Glutamatergic neuron (in vitro differentiated cells): ENCODE measurements around the gene SIX3. TPM values are rescaled to one million over a fixed set of nuclear protein-coding genes. Genes with fewer than 3 reads are reported as not detected.

Experiments
- DNase-seq: peaks from one replicate; pipeline ENCODE4 v3.0.0; 2022
- H3K27ac Mint-ChIP-seq: one replicate; pipeline ENCODE4 v1.8.0; 2020; ENCODE audit warnings: mild to moderate bottlenecking, mixed read lengths, inconsistent platforms; ENCODE audit not compliant: unreplicated experiment
- H3K27me3 Mint-ChIP-seq: one replicate; pipeline ENCODE4 v1.8.0; 2020; ENCODE audit warnings: mild to moderate bottlenecking, moderate library complexity, mixed read lengths, inconsistent platforms; ENCODE audit not compliant: unreplicated experiment
- H3K36me3 Mint-ChIP-seq: one replicate; pipeline ENCODE4 v1.8.0; 2020; ENCODE audit warnings: mild to moderate bottlenecking, mixed read lengths, inconsistent platforms; ENCODE audit not compliant: unreplicated experiment
- H3K4me1 Mint-ChIP-seq: one replicate; pipeline ENCODE4 v1.8.0; 2020; ENCODE audit warnings: mild to moderate bottlenecking, low read depth, mixed read lengths, inconsistent platforms; ENCODE audit not compliant: unreplicated experiment
- H3K4me3 Mint-ChIP-seq: one replicate; pipeline ENCODE4 v1.8.0; 2020; ENCODE audit warnings: mild to moderate bottlenecking, mixed read lengths, inconsistent platforms; ENCODE audit not compliant: unreplicated experiment
- H3K9me3 Mint-ChIP-seq: one replicate; pipeline ENCODE4 v1.8.0; 2020; ENCODE audit warnings: mild to moderate bottlenecking, moderate library complexity, mixed read lengths, inconsistent platforms; ENCODE audit not compliant: unreplicated experiment
- CTCF ChIP-seq: fragments of 200-600 bp; sonication (generic); IDR thresholded peaks from one replicate; pipeline ENCODE4 v1.5.0; 2021; ENCODE audit not compliant: partially characterized antibody, unreplicated experiment
- total RNA-seq: library from RNA; stranded (reverse); fragmentation: NEBNext Ultra II Directional; extraction: Animal tissue kit (Norgen Biotek cat#: 25700); gene quantifications from one replicate; pipeline ENCODE4 v1.2.1, GENCODE V29; 2021; ENCODE audit not compliant: unreplicated experiment

Gene SIX3
- total RNA-seq, 1 donor from 2014 or later = 0.86 TPM

DNA sequence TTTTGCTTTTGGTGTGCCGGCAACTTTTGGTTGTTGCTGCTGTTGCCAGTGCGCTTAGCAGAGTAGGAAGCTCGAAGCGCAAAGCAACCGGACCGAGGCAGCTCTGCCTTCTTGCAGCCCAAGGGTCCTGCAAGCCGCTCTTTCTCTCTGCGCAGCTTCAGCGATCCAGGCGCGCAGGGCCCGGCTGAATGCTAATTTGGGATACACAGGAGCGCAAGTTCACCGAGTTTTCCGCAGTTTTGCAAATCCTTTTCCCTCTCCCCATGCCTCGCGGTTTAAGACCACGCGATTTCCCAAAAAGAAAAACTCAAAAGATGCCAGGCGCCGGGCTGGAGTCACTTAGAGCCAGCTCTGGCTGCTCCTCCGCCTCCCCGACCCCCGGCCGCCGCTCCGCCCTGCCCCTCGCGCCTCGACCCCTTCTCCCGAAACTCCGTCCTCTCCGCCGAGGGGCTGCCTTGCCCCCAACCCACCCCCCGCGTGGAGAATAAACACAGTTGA, 13.5 kb upstream of the SIX3 start:
- peaks cover 7% of the 10 kb centered on the region for H3K4me1 Mint-ChIP-seq
- no peak overlapping the region for H3K27ac Mint-ChIP-seq
- no peak for TF ChIP-seq CTCF
- DNase-seq = peak; percentile 44
- peak overlapping the region; percentile 25 for H3K4me3 Mint-ChIP-seq
- peaks cover 18% of the 10 kb centered on the region for H3K9me3 Mint-ChIP-seq
- peaks cover 46% of the 10 kb centered on the region for H3K27me3 Mint-ChIP-seq
- H3K36me3 Mint-ChIP-seq = no peaks in the 10 kb centered on the region

GRCh38 chr2:44928483-44929158, 12.9 kb upstream of the SIX3 start:
- Mint-ChIP-seq H3K27ac (no peak overlapping the region), H3K36me3 (no peaks in the 10 kb centered on the region), H3K4me3 (peak overlapping the region; percentile 25), H3K4me1 (peaks cover 9% of the 10 kb centered on the region), H3K27me3 (peaks cover 49% of the 10 kb centered on the region), H3K9me3 (peaks cover 18% of the 10 kb centered on the region)
- TF ChIP-seq CTCF = no peak
- peak; percentile 28 for DNase-seq

DNA sequence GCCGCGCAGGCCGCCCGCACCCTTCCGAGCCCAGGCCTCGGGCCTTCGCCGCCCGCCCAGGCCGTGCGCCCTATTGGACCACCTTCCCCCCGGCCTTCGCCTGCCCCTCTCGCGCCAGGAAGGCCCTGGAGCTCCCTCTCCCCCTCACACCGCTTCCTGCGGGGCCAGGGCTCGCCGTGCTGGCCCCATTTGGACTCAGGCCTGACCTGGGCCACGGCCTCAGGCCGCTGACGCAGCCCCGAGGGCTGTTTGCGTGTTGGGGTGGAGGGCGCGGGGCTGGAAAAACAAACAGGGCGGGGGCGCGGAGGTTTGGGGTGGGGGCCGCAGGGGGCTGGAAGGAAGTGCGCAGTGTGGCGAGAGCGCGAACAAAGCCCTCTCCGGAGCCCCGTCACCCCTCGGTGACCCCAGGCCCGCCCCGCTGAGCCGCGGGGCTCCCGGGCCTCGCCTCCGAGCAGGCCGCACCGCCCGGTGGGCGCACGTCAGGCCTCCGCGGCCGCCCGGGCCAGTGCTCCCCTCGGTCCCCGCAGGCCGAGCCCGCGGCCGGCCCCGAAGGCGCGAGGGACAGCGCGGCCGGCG, 12.3 kb upstream of the SIX3 start:
- H3K27ac Mint-ChIP-seq = no peak overlapping the region

GRCh38 chr2:44929735-44930273, 11.7 kb upstream of the SIX3 start:
- peaks cover 18% of the 10 kb centered on the region for H3K9me3 Mint-ChIP-seq
- no peak overlapping the region for H3K27ac Mint-ChIP-seq
- H3K36me3 Mint-ChIP-seq = no peaks in the 10 kb centered on the region
- DNase-seq = peak; percentile 47
- H3K27me3 Mint-ChIP-seq = peaks cover 53% of the 10 kb centered on the region
- peak overlapping the region; percentile 34 for H3K4me3 Mint-ChIP-seq
- TF ChIP-seq CTCF = no peak
- H3K4me1 Mint-ChIP-seq = peaks cover 12% of the 10 kb centered on the region

More for the DNA sequence above, 12.3 kb upstream of the SIX3 start:
- Mint-ChIP-seq H3K36me3 (no peaks in the 10 kb centered on the region), H3K27me3 (peaks cover 53% of the 10 kb centered on the region), H3K4me1 (peaks cover 9% of the 10 kb centered on the region), H3K9me3 (peaks cover 18% of the 10 kb centered on the region), H3K4me3 (no peak overlapping the region)
- no peak for TF ChIP-seq CTCF
- peak; percentile 22 for DNase-seq
